Keratinocyte (primary cell): Measurements from ENCODE around the gene ZKSCAN1. TPM values are rescaled to one million over a fixed set of nuclear protein-coding genes. Genes with fewer than 3 reads are reported as not detected.
A peak's percentile ranks its signal among the peaks of the same experiment; 100 is the strongest.

Experiments
- DNase-seq: peaks from one replicate; pipeline ENCODE4 v3.0.0-alpha.2; 2011; ENCODE audit warnings: low read depth, missing footprints, low spot score
- FAIRE-seq: peaks from 2 replicates; lab custom pipeline; 2011; peaks lifted over from hg19 to GRCh38; lab: Jason Lieb, UNC
- H2AFZ ChIP-seq: 2 replicates; pipeline ENCODE4 v1.6.0; 2012; ENCODE audit warnings: low read length, control low read depth, inconsistent platforms; ENCODE audit not compliant: control insufficient read depth
- H3K27ac ChIP-seq: 2 replicates; pipeline ENCODE4 v1.5.1; 2011; ENCODE audit warnings: low read length; ENCODE audit not compliant: control insufficient read depth, insufficient read depth
- H3K27me3 ChIP-seq: 3 replicates; pipeline ENCODE4 v1.6.0; 2011; ENCODE audit warnings: low read length; ENCODE audit not compliant: control insufficient read depth, insufficient read depth; ENCODE audit errors: extremely low read depth
- H3K36me3 ChIP-seq, 2 experiments: 2 replicates in 1 of 2; 3 replicates in 1 of 2; pipeline ENCODE4 v1.5.1; 2011; ENCODE audit warnings: low read length in 2 of 2, mild to moderate bottlenecking in 1 of 2; ENCODE audit not compliant: control insufficient read depth in 2 of 2, insufficient read depth in 2 of 2; ENCODE audit errors: extremely low read depth in 1 of 2
- H3K4me1 ChIP-seq: 3 replicates; pipeline ENCODE4 v1.5.1; 2011; ENCODE audit warnings: low read length; ENCODE audit not compliant: control insufficient read depth, insufficient read depth; ENCODE audit errors: extremely low read depth
- H3K4me2 ChIP-seq: 3 replicates; pipeline ENCODE4 v1.6.0; 2011; ENCODE audit warnings: low read depth, low read length; ENCODE audit not compliant: control insufficient read depth, insufficient read depth; ENCODE audit errors: extremely low read depth
- H3K4me3 ChIP-seq, 3 experiments: fragments of 200-600 bp in 1 of 3; sonication (generic) in 1 of 3; 2 replicates in 2 of 3; 3 replicates in 1 of 3; pipeline ENCODE4 v1.5.1; 2011 to 2016; ENCODE audit warnings: low read length in 3 of 3, mild to moderate bottlenecking in 3 of 3, control low read depth in 2 of 3, inconsistent platforms in 1 of 3, low read depth in 1 of 3, mixed read lengths in 1 of 3, mixed run types in 1 of 3, moderate library complexity in 1 of 3; ENCODE audit not compliant: control insufficient read depth in 2 of 3, insufficient read depth in 2 of 3; ENCODE audit errors: extremely low read depth in 1 of 3
- H3K79me2 ChIP-seq: 2 replicates; pipeline ENCODE4 v1.6.0; 2012; ENCODE audit warnings: low read length; ENCODE audit not compliant: control insufficient read depth, insufficient read depth
- H3K9ac ChIP-seq: 3 replicates; pipeline ENCODE4 v1.6.0; 2011; ENCODE audit warnings: low read length; ENCODE audit not compliant: control insufficient read depth, insufficient read depth; ENCODE audit errors: extremely low read depth
- H3K9me1 ChIP-seq: 3 replicates; pipeline ENCODE4 v1.6.0; 2011; ENCODE audit warnings: low read length; ENCODE audit not compliant: control insufficient read depth, insufficient read depth; ENCODE audit errors: extremely low read depth
- H3K9me3 ChIP-seq: 2 replicates; pipeline ENCODE4 v1.5.1; 2012; ENCODE audit warnings: low read depth, low read length; ENCODE audit not compliant: control insufficient read depth
- H4K20me1 ChIP-seq: 3 replicates; pipeline ENCODE4 v1.6.0; 2011; ENCODE audit warnings: low read length; ENCODE audit not compliant: control insufficient read depth, insufficient read depth; ENCODE audit errors: extremely low read depth
- CTCF ChIP-seq, 3 experiments: IDR thresholded peaks in 1 of 3; conservative IDR thresholded peaks in 1 of 3; optimal IDR thresholded peaks in 1 of 3; 2 replicates in 2 of 3; 3 replicates in 1 of 3; pipeline versions ENCODE3 to v1.5.1; 2011; ENCODE audit warnings: low read length in 3 of 3, mild to moderate bottlenecking in 3 of 3, moderate library complexity in 2 of 3, control low read depth in 1 of 3, inconsistent platforms in 1 of 3; ENCODE audit not compliant: insufficient read depth in 2 of 3; ENCODE audit errors: extremely low read depth in 1 of 3
- EZH2 ChIP-seq: IDR thresholded peaks from one replicate; pipeline ENCODE4 v1.6.1; 2012; ENCODE audit warnings: inconsistent platforms, mild to moderate bottlenecking, low read length, moderate library complexity
- dilution Hi-C: fragments of 300-500 bp; cut with MboI; formaldehyde crosslinking; loops from one replicate; pipeline ENCODE4 v1.7.0; 2020; ENCODE audit warnings: low sequenced_read_pairs; ENCODE audit not compliant: extremely low pct_ligation_motif_present
- polyA plus RNA-seq, 5 experiments: library from polyadenylated mRNA; depleted of rRNA in 3 of 5; stranded (reverse) in 3 of 5; stranded (forward) in 1 of 5; unstranded in 1 of 5; fragments of >200 nt; gene quantifications; 1 replicate in 1 of 5; 2 replicates in 3 of 5; 3 replicates in 1 of 5; pipeline versions ENCODE4 v1.2.1 to v1.2.3, GENCODE V29; 2011 to 2012; ENCODE audit warnings: missing spikeins in 2 of 5, low read depth in 1 of 5, low replicate concordance in 1 of 5

ZKSCAN1 gene
- polyA plus RNA-seq, 1 donor (not counting 4 experiments of a cell fraction or from before 2014, with no cell fraction given), result 24.7 TPM

GRCh38 chr7:100024020-100024619 lies 8.7 kb downstream of the ZKSCAN1 start:
- Histone ChIP-seq H3K36me3 (peaks cover 16 to 20% of the 10 kb centered on the region in 2 experiments), H2AFZ (no peak overlapping the region), H3K4me3 (no peak overlapping the region), H3K4me2 (no peak overlapping the region), H4K20me1 (no peaks in the 10 kb centered on the region), H3K4me1 (peaks cover 41% of the 10 kb centered on the region), H3K9me3 (no peaks in the 10 kb centered on the region), H3K9me1 (no peaks in the 10 kb centered on the region), H3K27ac (peak overlapping the region; percentile 16), H3K27me3 (no peaks in the 10 kb centered on the region), H3K9ac (no peak overlapping the region), H3K79me2 (peaks cover 39% of the 10 kb centered on the region)
- TF ChIP-seq EZH2, result no peak
- TF ChIP-seq CTCF (optimal IDR thresholded peaks at IDR 0.05 in 1 of 3, IDR thresholded peaks at IDR 0.05 in 1 of 3, conservative IDR thresholded peaks at IDR 0.05 in 1 of 3; ENCODE audit: extremely low read depth in 1 of 3, insufficient read depth in 2 of 3, low read length in 3 of 3), result no peak
- dilution Hi-C loops, result no loop called here
- FAIRE-seq, result no peak
- no peak for DNase-seq

DNA sequence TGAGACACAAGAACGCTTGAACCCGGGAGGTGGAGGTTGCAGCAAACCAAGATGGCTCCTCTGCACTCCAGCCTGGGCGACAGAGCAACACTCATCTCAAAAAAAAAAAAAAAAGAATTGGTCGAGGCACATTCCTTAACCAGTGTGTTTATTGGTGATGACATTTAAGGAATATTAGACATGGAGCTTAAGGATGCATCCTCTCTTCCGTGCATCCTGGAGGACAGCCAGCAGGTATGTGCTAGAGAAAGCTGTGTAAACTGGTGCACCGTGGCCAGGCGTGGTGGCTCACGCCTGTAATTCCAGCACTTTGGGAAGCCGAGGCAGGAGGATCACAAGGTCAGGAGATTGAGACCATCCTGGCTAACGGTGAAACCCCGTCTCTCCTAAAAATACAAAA lies 11.8 kb downstream of the ZKSCAN1 start:
- no peak for TF ChIP-seq CTCF (optimal IDR thresholded peaks at IDR 0.05 in 1 of 3, IDR thresholded peaks at IDR 0.05 in 1 of 3, conservative IDR thresholded peaks at IDR 0.05 in 1 of 3; ENCODE audit: extremely low read depth in 1 of 3, insufficient read depth in 2 of 3, low read length in 3 of 3)
- no peak for TF ChIP-seq EZH2
- Histone ChIP-seq H3K27me3 (no peaks in the 10 kb centered on the region), H3K9me3 (no peaks in the 10 kb centered on the region), H2AFZ (no peak overlapping the region), H3K9me1 (no peaks in the 10 kb centered on the region), H4K20me1 (no peaks in the 10 kb centered on the region), H3K4me2 (peak overlapping the region; percentile 52), H3K4me3 (no peak overlapping the region), H3K27ac (peak overlapping the region; percentile 34), H3K4me1 (peaks cover 52% of the 10 kb centered on the region), H3K79me2 (peaks cover 16% of the 10 kb centered on the region), H3K36me3 (peaks cover 33 to 37% of the 10 kb centered on the region in 2 experiments), H3K9ac (no peak overlapping the region)
- dilution Hi-C loops, result no loop called here
- FAIRE-seq (no peak), DNase-seq (no peak)
